Measurements from ENCODE around the gene LRRC7.

DNA sequence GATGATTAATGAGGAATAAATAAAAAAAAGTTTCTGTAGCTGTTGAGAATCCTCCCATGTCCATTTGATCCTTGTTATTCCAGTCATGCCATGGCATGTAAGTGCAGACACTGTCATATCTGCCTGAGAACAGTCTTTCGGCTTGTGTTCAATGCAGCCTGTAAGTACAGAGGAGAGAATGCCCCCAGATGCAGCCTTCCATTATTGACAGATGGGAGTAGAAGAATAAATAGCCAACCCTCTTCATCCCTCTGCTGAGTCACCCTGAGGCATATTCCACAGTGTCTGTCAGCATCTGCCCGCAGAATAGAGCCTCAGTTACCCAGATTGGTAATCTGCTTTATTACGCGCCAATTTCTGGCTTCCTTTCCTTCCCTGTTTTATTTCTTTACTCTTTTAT is 139.4 kb downstream of the LRRC7 start:
- no peak for TF ChIP-seq EZH2 (IDR thresholded peaks at IDR 0.05; ENCODE audit: low read length, missing control alignments)
- TF ChIP-seq, protein P1, sequence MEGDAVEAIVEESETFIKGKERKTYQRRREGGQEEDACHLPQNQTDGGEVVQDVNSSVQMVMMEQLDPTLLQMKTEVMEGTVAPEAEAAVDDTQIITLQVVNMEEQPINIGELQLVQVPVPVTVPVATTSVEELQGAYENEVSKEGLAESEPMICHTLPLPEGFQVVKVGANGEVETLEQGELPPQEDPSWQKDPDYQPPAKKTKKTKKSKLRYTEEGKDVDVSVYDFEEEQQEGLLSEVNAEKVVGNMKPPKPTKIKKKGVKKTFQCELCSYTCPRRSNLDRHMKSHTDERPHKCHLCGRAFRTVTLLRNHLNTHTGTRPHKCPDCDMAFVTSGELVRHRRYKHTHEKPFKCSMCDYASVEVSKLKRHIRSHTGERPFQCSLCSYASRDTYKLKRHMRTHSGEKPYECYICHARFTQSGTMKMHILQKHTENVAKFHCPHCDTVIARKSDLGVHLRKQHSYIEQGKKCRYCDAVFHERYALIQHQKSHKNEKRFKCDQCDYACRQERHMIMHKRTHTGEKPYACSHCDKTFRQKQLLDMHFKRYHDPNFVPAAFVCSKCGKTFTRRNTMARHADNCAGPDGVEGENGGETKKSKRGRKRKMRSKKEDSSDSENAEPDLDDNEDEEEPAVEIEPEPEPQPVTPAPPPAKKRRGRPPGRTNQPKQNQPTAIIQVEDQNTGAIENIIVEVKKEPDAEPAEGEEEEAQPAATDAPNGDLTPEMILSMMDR (conservative IDR thresholded peaks at IDR 0.05 in 1 of 2, IDR thresholded peaks at IDR 0.05 in 1 of 2; ENCODE audit: low read depth in 1 of 2, low read length in 2 of 2): no peak

Data from fibroblast of lung (primary cell).